Breast epithelium (tissue), 3 donors: ENCODE results near the gene CDC42EP5.
"Not testable (repeated sequence)": the region's sequence is repeated elsewhere in the genome, so short reads cannot be mapped to it uniquely, and the experiment has no call there.

Source experiments
- CTCF ChIP-seq, 3 donors: fragments of 450-650 bp; IDR thresholded peaks; one replicate each; pipeline ENCODE4 v1.5.1; 2016 to 2017; ENCODE audit warnings: antibody characterized with exemption in 3 of 3, mild to moderate bottlenecking in 3 of 3, moderate library complexity in 3 of 3
- POLR2AphosphoS5 ChIP-seq, 3 donors: sonication (generic); formaldehyde crosslinking; IDR thresholded peaks; one replicate each; pipeline ENCODE4 v1.6.1; 2017; ENCODE audit warnings: antibody characterized with exemption in 3 of 3

GRCh38 chr19:54446349-54446748 lies 26.7 kb downstream of the CDC42EP5 start:
- not testable (repeated sequence) for TF ChIP-seq CTCF, POLR2AphosphoS5 (IDR thresholded peaks at IDR 0.05)
